ENCODE measurements around the gene SLC39A12. TPM values are rescaled to one million over a fixed set of nuclear protein-coding genes. Genes with fewer than 3 reads are reported as not detected.
A peak's percentile ranks its signal among the peaks of the same experiment; 100 is the strongest.

Gene SLC39A12
- total and polyA plus RNA-seq, 2 experiments from 2014 or later: 0.18 to 0.29 TPM

DNA sequence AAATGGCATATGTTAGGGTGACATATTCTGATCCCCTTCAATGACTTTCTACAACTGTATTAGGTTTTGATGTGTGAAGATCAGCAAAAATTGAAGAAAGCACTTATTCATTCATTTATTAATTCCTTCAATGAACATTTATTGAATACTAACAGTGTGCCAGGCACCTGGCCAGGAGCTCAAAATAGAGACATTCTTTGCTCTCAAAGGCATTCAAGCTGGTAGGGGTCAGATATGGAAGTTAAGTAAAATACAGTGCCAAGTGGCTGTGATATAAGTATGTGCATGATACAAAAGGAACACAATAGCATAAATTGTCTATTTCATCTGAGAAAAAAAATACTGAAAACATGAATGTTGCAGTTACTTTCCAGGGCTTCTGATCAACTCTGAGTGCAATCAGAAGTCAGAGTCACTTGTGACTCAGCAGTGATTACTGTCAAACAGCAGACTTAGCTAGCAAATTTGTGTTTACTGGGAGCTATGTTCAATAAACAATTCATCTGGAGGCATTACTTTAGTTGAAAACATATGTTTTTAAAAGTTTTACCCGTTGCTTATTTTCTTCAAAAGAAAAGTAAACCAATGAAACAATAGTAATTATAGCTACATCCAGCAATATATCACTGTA, 128.1 kb downstream of the SLC39A12 start:
- DNase-seq (ENCODE audit: low read depth in 1 of 2, low spot score in 1 of 2): peak in 1 of 2 donors; percentile 17
- Histone ChIP-seq H3K36me3 (no peaks in the 10 kb centered on the region), H3K27me3 (no peaks in the 10 kb centered on the region), H3K4me3 (no peak overlapping the region), H3K9me3 (ENCODE audit: low read depth) (no peaks in the 10 kb centered on the region), H3K4me1 (ENCODE audit: low read depth) (peaks cover 14% of the 10 kb centered on the region), H3K27ac (no peak overlapping the region)
- no peak for TF ChIP-seq CTCF (IDR thresholded peaks at IDR 0.05; ENCODE audit: low read depth, low read length)

DNA sequence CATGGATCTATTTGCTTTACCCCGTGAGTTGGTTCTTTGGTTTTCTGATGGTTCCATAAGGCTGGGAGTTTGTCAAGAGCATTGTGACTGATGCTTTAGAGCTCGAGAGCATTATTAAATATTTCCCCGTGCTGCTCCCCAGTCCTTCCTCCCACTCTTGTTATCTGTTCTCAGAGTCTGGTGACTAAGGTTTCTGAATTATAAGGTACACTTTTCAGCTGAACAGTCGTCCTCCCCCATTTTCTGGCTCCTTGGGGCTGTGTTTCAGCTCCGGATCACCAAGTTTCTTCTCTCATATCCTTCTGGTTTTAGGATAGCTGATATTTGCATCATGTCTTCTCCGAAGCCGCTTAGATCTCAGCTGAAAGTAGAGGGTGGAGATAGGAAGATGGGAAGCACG, 130.7 kb downstream of the SLC39A12 start:
- no peak for DNase-seq (ENCODE audit: low read depth in 1 of 2, low spot score in 1 of 2)
- Histone ChIP-seq H3K9me3 (ENCODE audit: low read depth) (no peaks in the 10 kb centered on the region), H3K27me3 (no peaks in the 10 kb centered on the region), H3K4me1 (ENCODE audit: low read depth) (peaks cover 14% of the 10 kb centered on the region), H3K4me3 (no peak overlapping the region), H3K36me3 (no peaks in the 10 kb centered on the region), H3K27ac (no peak overlapping the region)
- no peak for TF ChIP-seq CTCF (IDR thresholded peaks at IDR 0.05; ENCODE audit: low read depth, low read length)

- no peak for DNase-seq (ENCODE audit: low read depth in 1 of 2, low spot score in 1 of 2)
- H3K9me3 ChIP-seq (ENCODE audit: low read depth): no peaks in the 10 kb centered on the region
- TF ChIP-seq CTCF (IDR thresholded peaks at IDR 0.05; ENCODE audit: low read depth, low read length): no peak
- H3K4me1 ChIP-seq (ENCODE audit: low read depth): no peaks in the 10 kb centered on the region
- no peak overlapping the region for H3K4me3 ChIP-seq
- no peaks in the 10 kb centered on the region for H3K36me3 ChIP-seq
- no peak overlapping the region for H3K27ac ChIP-seq
- H3K27me3 ChIP-seq: no peaks in the 10 kb centered on the region
Measured at GRCh38 chr10:18085855-18086254, 134.1 kb downstream of the SLC39A12 start.

- H3K36me3 ChIP-seq: no peaks in the 10 kb centered on the region
- H3K27me3 ChIP-seq: no peaks in the 10 kb centered on the region
- H3K4me3 ChIP-seq: no peak overlapping the region
- no peaks in the 10 kb centered on the region for H3K4me1 ChIP-seq (ENCODE audit: low read depth)
- TF ChIP-seq CTCF (IDR thresholded peaks at IDR 0.05; ENCODE audit: low read depth, low read length): no peak
- no peaks in the 10 kb centered on the region for H3K9me3 ChIP-seq (ENCODE audit: low read depth)
- H3K27ac ChIP-seq: no peak overlapping the region
- DNase-seq (ENCODE audit: low read depth in 1 of 2, low spot score in 1 of 2): no peak
Measured at GRCh38 chr10:18086746-18087145, 135.0 kb downstream of the SLC39A12 start.

DNA sequence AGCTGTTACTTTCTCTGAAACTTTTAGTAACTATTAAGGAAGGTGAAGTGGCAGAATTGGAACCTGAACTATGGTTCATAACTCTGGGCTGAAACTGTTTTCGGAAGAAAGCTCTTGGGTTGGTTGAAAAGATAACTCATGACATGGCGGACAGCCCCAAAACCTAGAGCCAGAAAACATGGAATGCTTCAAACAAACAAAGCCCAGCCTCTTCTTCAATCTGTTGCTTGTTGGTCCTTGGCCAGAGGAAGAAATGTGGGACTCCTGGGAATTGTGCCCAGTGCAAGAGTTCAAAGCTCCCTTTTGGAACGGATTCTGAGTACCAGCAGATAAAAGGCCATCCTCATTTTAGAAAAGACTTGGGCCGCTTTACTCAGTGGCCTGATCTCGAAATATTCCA, 135.6 kb downstream of the SLC39A12 start:
- Histone ChIP-seq H3K9me3 (ENCODE audit: low read depth) (no peaks in the 10 kb centered on the region), H3K27ac (no peak overlapping the region), H3K4me1 (ENCODE audit: low read depth) (no peaks in the 10 kb centered on the region), H3K4me3 (no peak overlapping the region), H3K36me3 (no peaks in the 10 kb centered on the region), H3K27me3 (no peaks in the 10 kb centered on the region)
- no peak for TF ChIP-seq CTCF (IDR thresholded peaks at IDR 0.05; ENCODE audit: low read depth, low read length)
- peak in 1 of 2 donors; percentile 32 for DNase-seq (ENCODE audit: low read depth in 1 of 2, low spot score in 1 of 2)

Other genes starting within 250 kb of the SLC39A12 start
- under 0.01 TPM in 1 of 2 replicates, not detected in the other for gene TMEM236, start 199.7 kb upstream of the SLC39A12 start, total RNA-seq
- 0.20 TPM in 1 of 2 replicates, not detected in the other for gene TMEM236, start 199.7 kb upstream of the SLC39A12 start, polyA plus RNA-seq
- 0.03 and 0.11 TPM in 2 replicates for gene MRC1, start 142.6 kb upstream of the SLC39A12 start, total RNA-seq
- gene MRC1, start 142.6 kb upstream of the SLC39A12 start, polyA plus RNA-seq: 0.07 and 0.22 TPM in 2 replicates
- 134 and 172 TPM in 2 replicates for gene CACNB2, start 188.5 kb downstream of the SLC39A12 start, total RNA-seq
- 101 and 119 TPM in 2 replicates for gene CACNB2, start 188.5 kb downstream of the SLC39A12 start, polyA plus RNA-seq